Spleen (tissue), 7 donors: ENCODE measurements around the gene ARHGEF10L.

ENCODE experiments used
- POLR2A ChIP-seq, 3 donors: fragments of 450-650 bp; IDR thresholded peaks; one replicate each; pipeline ENCODE4 v1.5.1; 2017; ENCODE audit warnings: antibody characterized with exemption in 3 of 3, mild to moderate bottlenecking in 1 of 3
- POLR2AphosphoS5 ChIP-seq, 3 donors: sonication (generic); formaldehyde crosslinking; IDR thresholded peaks; one replicate each; pipeline ENCODE4 v1.5.1; 2017; ENCODE audit warnings: antibody characterized with exemption in 3 of 3
- TF ChIP-seq, protein P1 (sequence below), 11 experiments: fragments of 200-600 bp in 7 of 11; fragments of 450-650 bp in 4 of 11; sonication (generic) in 4 of 11; IDR thresholded peaks in 8 of 11; conservative IDR thresholded peaks in 3 of 11; 1 replicate in 7 of 11; 2 replicates in 4 of 11; pipeline versions ENCODE4 v1.4.0 to v1.8.0; 2016 to 2021; ENCODE audit warnings: antibody characterized with exemption in 11 of 11, inconsistent platforms in 4 of 11, mild to moderate bottlenecking in 1 of 11
- donor health status: DM: no; HTN: no; CAD: no; lungs with moderate emphysema.
- donor health status: DM: no; HTN: no; CAD: no.
- donor health status: DM: no; HTN: no; CAD: no.

DNA sequence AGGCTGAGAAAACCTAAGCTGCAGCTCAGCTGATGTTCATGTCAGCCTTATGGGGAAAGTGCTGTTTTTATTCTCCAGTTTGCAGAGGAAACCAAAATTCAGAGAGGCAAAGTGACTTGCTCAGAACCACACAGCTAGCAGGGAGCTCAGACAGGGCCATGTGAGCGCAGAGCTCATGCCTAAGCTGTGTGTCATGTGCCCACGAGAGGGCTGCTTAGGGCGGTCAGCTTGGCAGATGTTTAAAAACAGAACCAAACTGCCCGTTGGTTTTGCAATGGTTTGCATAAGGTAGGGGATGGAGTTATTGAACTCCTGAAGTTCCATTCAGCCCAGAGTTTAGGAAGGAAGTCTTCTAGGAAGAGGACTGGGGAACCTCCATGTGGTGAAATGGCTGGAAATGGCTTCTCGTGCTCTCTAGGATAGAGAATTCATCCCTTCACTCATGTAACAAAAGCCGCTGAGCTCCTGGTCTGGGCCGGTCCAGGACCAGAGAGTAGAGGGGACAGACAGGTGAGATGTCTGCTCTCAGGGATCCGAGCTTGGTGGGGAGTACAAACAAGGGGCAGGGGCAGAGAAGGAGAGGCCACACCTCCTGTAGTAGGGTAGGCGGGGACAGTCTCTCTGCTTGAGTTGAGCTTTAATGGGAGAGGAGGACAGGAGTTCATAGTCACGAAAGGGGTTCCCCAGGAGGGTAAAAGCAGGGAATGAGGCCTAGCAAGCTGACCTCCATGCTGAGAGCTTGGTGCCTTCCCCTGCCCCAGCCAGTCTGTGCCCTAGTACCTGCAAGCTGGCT, 46.9 kb downstream of the ARHGEF10L start:
- TF ChIP-seq, protein P1, sequence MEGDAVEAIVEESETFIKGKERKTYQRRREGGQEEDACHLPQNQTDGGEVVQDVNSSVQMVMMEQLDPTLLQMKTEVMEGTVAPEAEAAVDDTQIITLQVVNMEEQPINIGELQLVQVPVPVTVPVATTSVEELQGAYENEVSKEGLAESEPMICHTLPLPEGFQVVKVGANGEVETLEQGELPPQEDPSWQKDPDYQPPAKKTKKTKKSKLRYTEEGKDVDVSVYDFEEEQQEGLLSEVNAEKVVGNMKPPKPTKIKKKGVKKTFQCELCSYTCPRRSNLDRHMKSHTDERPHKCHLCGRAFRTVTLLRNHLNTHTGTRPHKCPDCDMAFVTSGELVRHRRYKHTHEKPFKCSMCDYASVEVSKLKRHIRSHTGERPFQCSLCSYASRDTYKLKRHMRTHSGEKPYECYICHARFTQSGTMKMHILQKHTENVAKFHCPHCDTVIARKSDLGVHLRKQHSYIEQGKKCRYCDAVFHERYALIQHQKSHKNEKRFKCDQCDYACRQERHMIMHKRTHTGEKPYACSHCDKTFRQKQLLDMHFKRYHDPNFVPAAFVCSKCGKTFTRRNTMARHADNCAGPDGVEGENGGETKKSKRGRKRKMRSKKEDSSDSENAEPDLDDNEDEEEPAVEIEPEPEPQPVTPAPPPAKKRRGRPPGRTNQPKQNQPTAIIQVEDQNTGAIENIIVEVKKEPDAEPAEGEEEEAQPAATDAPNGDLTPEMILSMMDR (IDR thresholded peaks at IDR 0.05 in 8 of 11, conservative IDR thresholded peaks at IDR 0.05 in 3 of 11) = no peak
- TF ChIP-seq POLR2A (IDR thresholded peaks at IDR 0.05) (no peak), POLR2AphosphoS5 (IDR thresholded peaks at IDR 0.05) (no peak)
